HG02970 (cell line): ENCODE results near the gene SPRED3.
"Not testable (repeated sequence)": the region's sequence is repeated elsewhere in the genome, so short reads cannot be mapped to it uniquely, and the experiment has no call there.

Experiments
- ATAC-seq: cut with Tn5 transposase; IDR thresholded peaks from one replicate; pipeline ENCODE4 v1.9.1; 2021; ENCODE audit warnings: mild to moderate bottlenecking, moderate library complexity, moderate number of reproducible peaks; ENCODE audit not compliant: unreplicated experiment, low FRiP score

SPRED3 gene

DNA sequence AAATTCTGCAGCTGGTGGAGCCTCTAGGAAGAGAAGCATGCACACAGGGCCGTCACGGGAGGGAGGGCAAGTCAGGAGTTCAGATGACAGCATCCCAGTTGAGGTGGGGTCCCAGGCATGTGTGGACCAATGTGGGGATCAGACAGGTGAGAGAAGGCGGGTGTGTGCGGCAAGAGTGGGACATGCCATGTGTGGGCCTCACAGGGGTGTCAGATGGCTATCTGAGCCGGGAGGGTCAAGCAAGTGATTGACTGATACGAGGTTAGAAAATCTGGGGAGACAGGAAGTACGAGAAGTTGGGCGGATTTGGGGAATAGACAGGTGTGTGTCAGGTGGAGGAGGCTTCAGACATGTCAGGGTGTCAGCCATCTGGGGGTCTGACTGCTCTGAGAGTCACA, 28.6 kb downstream of the SPRED3 start:
- no peak for ATAC-seq

GRCh38 chr19:38417544-38418506, 29.3 kb downstream of the SPRED3 start:
- ATAC-seq, result no peak

DNA sequence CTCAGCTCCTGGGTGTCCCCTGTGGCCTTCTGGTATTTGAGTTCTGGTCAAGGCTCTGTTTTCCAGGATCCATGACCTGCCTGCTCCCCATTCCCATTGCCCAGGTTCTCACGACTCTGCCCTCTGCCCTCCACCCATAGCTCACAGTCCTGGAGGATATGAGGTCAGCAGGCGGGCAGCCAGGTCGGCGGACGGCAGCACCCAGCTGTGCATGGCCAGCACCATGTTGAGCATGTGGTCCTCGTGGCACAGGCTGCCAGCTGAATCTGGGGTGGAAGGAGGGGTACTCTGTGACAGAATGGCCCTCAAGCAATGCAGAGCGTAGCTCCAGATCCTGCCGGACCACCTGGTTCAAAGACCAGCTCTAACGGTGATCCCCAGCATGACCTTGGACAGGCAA, 32.4 kb downstream of the SPRED3 start:
- no peak for ATAC-seq

DNA sequence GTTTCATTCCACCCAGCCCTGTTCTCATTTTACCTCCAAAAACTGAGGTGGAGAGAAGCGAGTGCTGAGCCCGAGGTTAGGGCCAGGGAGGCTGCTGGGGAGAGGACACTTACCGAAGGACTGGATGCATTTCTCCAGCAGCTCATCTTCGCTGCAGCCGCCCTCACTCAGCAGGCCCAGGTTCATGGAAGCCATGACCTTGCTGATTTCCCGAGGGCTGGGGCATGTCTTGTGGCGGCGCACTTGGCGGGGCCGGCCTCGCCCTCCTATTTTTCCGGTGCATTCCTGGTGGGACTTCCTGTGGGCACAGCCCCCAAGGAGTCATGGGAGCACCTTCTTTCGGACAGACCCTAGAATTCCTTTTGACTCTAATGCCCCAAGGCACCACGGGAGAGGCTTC, 33.4 kb downstream of the SPRED3 start:
- no peak for ATAC-seq

GRCh38 chr19:38422438-38422837, 33.9 kb downstream of the SPRED3 start:
- ATAC-seq, result no peak

- no peak for ATAC-seq
These were observed 35.8 kb downstream of the SPRED3 start for GRCh38 chr19:38424272-38424671.

DNA sequence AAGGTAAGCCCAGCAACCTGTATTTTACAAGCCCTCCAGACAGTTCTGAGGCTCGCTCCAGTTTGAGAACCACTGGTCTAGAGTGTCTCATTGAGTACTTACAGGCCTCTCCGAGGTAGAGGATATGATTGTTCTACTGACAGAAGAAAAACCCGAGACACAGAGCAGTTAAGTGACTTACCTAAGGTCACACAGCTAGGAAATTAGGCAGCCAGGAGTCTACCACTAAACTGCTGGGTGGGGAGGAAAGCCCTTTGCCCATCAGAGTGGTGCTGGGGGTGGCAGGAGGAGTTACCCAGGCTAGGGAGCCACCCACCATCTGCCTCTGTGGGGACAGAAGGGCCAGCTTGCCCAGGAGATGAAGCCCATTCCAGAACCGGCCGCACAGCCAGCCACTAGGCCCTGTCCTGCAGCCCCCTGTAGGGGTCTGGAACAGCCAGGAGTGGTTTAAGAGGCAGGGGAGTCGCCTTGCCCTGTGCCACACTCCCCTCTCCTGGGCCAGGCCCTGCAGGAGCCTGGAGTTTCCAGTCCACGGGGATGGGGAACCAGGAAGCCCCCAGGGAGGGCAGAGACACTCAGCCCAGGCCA, 36.8 kb downstream of the SPRED3 start:
- ATAC-seq, result no peak

GRCh38 chr19:38425810-38426466, 37.4 kb downstream of the SPRED3 start, which contains the start of gene RASGRP4:
RASGRP4 (minus strand) TSS chr19:38426219; CDS start chr19:38426091, 128 bp downstream.
- ATAC-seq, result no peak

- ATAC-seq, result not testable (repeated sequence)
These were observed 38.7 kb downstream of the SPRED3 start for GRCh38 chr19:38427035-38427677.

DNA sequence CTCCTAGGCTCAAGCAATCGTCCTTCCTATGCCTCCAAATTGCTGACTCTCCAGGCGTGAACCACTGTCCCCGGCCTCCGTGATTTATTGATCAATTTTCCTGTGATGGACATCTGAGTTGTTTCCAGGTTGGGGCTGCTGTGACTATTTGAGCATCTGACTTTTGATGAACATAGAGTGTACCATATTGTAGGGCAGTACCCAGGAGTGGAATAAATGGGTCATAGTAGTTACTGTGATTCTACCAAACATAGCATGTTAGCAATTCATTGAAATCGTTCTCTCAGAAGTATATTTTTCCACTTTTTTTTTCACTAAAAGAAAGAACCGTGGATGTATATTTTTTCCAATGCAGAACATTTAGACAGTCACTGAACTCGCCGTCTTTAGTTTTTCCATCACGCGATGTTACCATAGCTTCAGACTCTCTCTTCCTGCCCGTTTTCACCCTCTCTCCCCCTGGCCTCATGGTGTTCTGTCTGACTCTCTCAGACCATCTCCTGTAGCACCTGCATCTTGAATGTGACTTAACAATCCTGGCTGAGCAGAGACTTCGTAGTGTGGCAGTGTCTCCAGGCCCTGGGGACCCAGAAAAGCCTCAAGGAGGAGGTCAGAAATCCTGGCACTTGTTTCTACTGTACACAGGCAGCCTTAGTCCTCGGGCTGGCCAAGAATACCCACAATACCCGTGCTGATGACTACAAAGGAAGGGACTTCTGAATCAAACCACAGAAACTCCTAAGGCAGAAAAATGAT, 40.7 kb downstream of the SPRED3 start:
- ATAC-seq, result no peak

GRCh38 chr19:38429811-38430156, 41.3 kb downstream of the SPRED3 start:
- ATAC-seq, result no peak

DNA sequence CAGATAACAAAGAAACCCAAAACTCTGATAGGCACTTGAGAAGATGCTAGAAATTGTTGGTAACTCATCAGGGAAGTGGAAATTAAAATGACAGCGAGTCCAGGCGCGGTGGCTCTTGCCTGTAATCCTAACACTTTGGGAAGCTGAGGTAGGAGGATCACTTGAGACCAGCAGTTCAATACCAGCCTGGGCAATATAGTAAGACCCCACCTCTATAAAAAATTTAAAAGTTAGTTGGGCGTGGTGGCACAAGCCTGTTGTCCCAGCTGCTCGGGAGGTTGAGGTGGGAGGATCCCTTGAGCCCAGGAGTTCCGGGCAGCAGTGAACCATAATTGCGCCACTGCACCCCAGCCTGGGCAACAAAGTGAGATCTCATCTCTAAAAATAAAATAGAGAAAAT, 42.4 kb downstream of the SPRED3 start:
- ATAC-seq, result no peak

GRCh38 chr19:38433268-38433733, 44.8 kb downstream of the SPRED3 start, which contains the start of gene RYR1:
RYR1 (plus strand) TSS chr19:38433691; CDS start chr19:38433830, 139 bp downstream.
- ATAC-seq, result no peak

- no peak for ATAC-seq
These were observed 46.1 kb downstream of the SPRED3 start for GRCh38 chr19:38434549-38435051.

DNA sequence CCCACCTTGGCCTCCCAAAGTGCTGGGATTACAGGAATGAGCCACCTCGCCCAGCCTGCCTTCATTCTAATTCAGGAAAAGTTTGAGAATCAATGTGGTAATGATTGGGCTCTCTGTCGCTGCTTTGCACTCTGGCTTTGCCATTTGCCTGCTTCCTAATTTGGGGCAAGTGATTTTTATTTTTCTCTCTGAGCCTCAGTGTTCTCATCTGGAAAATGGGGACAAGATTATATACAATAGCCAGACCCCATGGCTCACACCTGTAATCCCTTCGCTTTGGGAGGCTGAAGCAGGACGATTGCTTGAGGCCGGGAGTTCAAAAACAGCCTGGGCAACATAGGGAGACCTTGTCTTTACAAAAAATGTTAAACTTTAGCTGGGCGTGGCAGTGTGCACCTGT, 48.8 kb downstream of the SPRED3 start:
- ATAC-seq, result no peak

GRCh38 chr19:38437917-38438316, 49.4 kb downstream of the SPRED3 start:
- no peak for ATAC-seq

DNA sequence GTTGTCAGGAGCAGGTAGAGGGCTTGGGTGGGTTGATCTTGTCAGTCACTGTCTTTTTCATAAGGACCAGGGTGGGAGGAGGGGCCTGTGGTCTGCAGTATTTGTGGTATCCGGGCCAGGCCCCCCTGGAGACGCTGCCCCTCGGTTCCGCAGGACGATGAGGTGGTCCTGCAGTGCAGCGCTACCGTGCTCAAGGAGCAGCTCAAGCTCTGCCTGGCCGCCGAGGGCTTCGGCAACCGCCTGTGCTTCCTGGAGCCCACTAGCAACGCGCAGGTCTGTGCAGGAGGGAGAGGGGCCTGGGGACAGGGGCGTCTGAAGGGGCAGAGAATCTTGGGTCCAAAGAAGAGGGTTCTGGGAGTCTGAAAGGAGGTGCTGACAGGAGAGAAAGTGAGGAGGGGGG, 52.1 kb downstream of the SPRED3 start:
- ATAC-seq, result no peak

DNA sequence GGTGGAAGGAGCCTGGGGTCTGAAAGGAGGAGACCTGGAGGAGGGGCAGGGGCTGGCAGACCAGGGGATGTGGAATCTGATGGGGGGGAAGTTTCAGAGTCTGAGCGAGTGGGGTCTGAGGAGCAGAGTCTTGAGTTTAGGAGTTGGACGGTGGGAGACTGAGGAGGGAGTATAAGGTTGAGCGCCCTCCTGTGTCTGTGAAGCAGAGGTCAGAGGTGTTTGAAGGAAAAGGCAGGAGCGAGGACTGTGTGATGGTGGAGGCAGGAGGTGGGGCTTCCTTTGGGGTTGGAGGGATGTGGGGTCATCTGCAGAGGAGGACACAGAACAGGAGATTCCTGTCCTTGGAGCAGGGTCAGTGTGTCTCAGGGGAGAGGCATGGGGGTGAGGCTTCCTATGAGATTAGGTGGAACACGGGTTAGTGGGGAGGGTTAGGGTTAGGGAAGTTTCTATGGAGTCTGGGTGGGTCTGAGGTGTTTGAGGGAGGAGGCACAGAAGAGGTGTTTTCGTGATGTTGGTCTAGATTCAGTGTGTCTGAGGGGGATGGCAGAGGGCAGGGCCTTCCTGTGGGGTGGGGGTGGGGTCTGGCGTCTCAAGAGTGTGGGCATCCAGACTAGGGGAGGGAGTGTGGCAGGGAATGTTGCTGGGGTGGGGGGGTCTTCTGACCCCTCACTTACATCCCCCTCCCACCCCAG, 53.3 kb downstream of the SPRED3 start:
- ATAC-seq, result no peak

GRCh38 chr19:38442736-38443135, 54.2 kb downstream of the SPRED3 start:
- ATAC-seq, result no peak
